Fibroblast of the aortic adventitia (primary cell): ENCODE measurements around the gene SETBP1. TPM values are rescaled to one million over a fixed set of nuclear protein-coding genes. Genes with fewer than 3 reads are reported as not detected.
A peak's percentile ranks its signal among the peaks of the same experiment; 100 is the strongest.

Experiments used
- DNase-seq: peaks from one replicate; pipeline ENCODE4 v3.0.0-alpha.2; 2010; ENCODE audit warnings: low read depth
- H3K4me3 ChIP-seq: 2 replicates; pipeline ENCODE4 v1.5.1; 2011; ENCODE audit warnings: low read depth, mild to moderate bottlenecking, control low read depth, low read length, moderate library complexity
- total RNA-seq: library from RNA; depleted of rRNA; stranded (reverse); fragments of >200 nt; gene quantifications from 2 replicates; pipeline ENCODE4 v1.2.3, GENCODE V29; 2012; ENCODE audit warnings: low replicate concordance
- TF ChIP-seq, protein P1 (sequence below): IDR thresholded peaks from 2 replicates; pipeline ENCODE4 v1.5.1; 2011; ENCODE audit warnings: mild to moderate bottlenecking, low read length, control low read depth, inconsistent platforms; ENCODE audit not compliant: insufficient read depth

SETBP1 gene
- 10.5 and 15.0 TPM in 2 replicates for total RNA-seq

- DNase-seq, result peak; percentile 70
- H3K4me3 ChIP-seq, result peak within 1 kb of the TSS; percentile 76
- TF ChIP-seq, protein P1, sequence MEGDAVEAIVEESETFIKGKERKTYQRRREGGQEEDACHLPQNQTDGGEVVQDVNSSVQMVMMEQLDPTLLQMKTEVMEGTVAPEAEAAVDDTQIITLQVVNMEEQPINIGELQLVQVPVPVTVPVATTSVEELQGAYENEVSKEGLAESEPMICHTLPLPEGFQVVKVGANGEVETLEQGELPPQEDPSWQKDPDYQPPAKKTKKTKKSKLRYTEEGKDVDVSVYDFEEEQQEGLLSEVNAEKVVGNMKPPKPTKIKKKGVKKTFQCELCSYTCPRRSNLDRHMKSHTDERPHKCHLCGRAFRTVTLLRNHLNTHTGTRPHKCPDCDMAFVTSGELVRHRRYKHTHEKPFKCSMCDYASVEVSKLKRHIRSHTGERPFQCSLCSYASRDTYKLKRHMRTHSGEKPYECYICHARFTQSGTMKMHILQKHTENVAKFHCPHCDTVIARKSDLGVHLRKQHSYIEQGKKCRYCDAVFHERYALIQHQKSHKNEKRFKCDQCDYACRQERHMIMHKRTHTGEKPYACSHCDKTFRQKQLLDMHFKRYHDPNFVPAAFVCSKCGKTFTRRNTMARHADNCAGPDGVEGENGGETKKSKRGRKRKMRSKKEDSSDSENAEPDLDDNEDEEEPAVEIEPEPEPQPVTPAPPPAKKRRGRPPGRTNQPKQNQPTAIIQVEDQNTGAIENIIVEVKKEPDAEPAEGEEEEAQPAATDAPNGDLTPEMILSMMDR, result peak; percentile 2
These were observed at the start of gene SETBP1 for GRCh38 chr18:44680273-44681075. TSS of gene SETBP1 (plus strand) at chr18:44680888. CDS start at chr18:44701347, 20,459 bp downstream.

DNA sequence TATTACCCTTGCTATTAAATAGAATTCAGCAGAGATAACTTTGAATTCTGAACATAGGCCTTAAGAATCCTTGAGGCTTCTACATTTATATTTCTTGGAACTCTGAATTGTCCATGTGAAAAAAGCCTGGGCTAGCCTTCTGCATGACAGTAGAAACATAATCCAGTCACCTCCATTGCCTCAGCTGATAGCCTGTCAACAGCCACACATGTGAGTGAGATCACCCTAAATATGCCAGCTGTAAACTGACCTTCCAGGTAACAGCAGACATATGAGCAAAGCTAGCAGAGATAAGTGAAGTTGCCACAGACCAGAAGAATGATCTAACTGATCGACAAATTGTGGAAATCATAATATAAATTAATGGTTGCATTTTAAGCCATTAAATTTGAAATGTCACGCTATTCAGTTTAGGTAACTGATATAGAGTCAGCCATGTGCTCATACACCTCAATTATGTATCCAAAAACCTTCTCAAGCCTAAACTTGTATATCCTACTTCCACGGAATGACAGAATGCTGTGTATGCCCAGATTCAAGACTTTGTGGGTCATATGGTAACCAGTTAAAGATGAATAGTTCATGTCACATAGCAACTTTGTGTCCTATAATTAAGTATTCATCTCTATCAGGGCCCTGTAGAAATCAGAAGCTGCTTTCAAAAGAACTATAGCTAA is 48.1 kb upstream of the SETBP1 start:
- TF ChIP-seq, protein P1, result no peak
- no peak for DNase-seq
- no peak overlapping the region for H3K4me3 ChIP-seq

- TF ChIP-seq, protein P1, result no peak
- no peak overlapping the region for H3K4me3 ChIP-seq
- no peak for DNase-seq
These were observed 45.1 kb upstream of the SETBP1 start for GRCh38 chr18:44635546-44635945.

DNA sequence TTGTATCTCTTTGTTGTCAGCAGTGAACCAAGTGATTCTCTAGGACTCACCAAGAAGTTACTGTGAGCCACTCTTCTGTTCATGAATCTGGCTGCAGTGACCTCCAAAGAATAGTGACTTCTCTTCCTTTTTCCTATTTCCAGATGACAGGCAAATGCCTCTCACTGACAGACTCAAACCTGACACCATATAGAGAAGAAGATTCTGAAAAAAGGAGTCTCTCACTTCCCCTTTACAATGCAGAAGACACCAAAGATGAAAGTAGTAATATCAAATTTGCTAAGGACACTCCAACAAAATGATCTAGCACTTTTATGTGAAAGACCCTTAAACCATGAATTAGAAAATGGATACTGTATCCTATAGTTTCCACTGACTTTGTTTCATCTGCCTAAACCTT is 44.4 kb upstream of the SETBP1 start:
- TF ChIP-seq, protein P1, result no peak
- no peak for DNase-seq
- no peak overlapping the region for H3K4me3 ChIP-seq

- no peak for DNase-seq
These were observed 43.3 kb upstream of the SETBP1 start for GRCh38 chr18:44637210-44638033.

DNA sequence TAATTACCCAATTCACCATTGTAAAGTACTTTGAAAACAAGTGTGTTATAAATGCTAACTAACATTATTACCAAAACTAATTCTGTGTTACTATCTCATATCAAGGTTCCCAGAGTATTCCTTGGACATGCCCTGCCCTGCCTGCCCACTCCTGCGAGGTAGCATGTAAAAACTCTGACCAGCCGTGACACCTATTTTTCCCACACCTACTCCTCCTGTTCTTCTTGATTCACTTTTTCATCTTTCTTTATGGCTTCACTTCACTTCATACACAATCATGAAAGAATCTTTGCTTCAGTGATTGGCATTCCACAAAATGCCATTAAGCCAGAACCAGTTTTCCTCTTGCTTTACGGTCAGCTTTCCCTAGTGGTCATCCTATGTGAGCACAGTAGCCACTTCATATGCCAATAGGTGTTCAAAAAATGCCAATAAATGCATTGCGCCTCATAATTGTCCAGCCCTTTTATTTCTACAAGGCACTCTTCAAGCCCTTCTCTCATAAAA is 42.6 kb upstream of the SETBP1 start:
- TF ChIP-seq, protein P1, result no peak
- DNase-seq, result no peak
- no peak overlapping the region for H3K4me3 ChIP-seq

More at GRCh38 chr18:44637210-44638033, 43.3 kb upstream of the SETBP1 start:
- TF ChIP-seq, protein P1, result no peak
- H3K4me3 ChIP-seq, result no peak overlapping the region
